Mesenchymal stem cell (in vitro differentiated cells and primary cell): ENCODE data around the gene NUP98. TPM values are rescaled to one million over a fixed set of nuclear protein-coding genes. Genes with fewer than 3 reads are reported as not detected.

Source experiments
- small RNA-seq: library from polyadenylated mRNA; stranded (forward); fragments of <200 nt; extraction: miRNeasy Mini kit (QIAGEN cat#:217004); gene quantifications from one replicate; pipeline ENCODE3, GENCODE V24; 2013; ENCODE audit warnings: low read depth

The NUP98 gene

Small RNA genes within 50 kb of the gene (small RNA-seq; reads per million reads assigned to genes)
- not detected for gene RF00019
- not detected for gene RNU6-1143P
- gene RNU7-50P: not detected
